Urothelium cell line (cell line): ENCODE results near the gene B9D1.
"Not testable (repeated sequence)": the region's sequence is repeated elsewhere in the genome, so short reads cannot be mapped to it uniquely, and the experiment has no call there.

Source experiments
- DNase-seq: peaks from one replicate; pipeline ENCODE4 v3.0.0; 2011; ENCODE audit warnings: low spot score, mixed read lengths
- FAIRE-seq: peaks from 2 replicates; lab custom pipeline; 2011; peaks lifted over from hg19 to GRCh38; lab: Jason Lieb, UNC

Gene B9D1

DNA sequence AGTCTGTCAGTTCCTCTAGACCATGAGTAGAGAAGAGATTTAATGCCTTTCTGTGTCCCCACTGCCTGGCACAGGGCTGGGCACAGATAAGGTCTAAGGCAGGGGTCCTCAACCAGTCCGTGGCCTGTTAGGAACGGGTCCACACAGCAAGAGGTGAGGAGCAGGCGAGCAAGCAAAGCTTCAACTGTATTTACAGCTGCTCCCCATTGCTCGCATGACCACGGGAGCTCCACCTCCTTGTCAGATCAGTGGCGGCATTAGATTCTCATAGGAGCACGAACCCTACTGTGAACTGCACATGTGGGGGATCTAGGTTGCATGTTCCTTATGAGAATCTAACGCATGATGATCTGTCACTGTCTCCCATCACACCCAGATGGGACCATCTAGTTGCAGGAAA lies 1.8 kb downstream of the B9D1 start:
- no peak for FAIRE-seq

DNA sequence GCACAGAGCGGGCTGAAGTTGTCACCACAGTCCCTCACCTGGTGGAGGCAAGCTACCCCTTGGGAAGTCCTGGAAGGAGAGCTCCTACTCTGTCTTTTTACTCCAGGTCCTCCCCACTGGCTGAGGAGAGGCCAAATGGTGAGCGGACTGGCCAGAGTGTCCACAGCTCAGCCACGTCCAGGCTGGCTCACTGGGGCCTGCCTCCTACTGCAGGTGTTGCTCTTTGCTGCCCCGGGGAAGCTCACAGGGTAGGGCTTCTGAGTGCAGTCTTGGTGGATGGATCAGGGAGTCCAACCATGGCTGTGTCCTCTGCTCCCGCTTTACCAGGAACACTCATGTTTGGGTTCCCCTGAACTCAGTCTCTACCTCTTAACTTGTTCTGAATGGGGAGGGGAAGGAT lies 2.7 kb downstream of the B9D1 start:
- no peak for FAIRE-seq
- no peak for DNase-seq

More for the DNA sequence above, 1.8 kb downstream of the B9D1 start:
- no peak for DNase-seq

DNA sequence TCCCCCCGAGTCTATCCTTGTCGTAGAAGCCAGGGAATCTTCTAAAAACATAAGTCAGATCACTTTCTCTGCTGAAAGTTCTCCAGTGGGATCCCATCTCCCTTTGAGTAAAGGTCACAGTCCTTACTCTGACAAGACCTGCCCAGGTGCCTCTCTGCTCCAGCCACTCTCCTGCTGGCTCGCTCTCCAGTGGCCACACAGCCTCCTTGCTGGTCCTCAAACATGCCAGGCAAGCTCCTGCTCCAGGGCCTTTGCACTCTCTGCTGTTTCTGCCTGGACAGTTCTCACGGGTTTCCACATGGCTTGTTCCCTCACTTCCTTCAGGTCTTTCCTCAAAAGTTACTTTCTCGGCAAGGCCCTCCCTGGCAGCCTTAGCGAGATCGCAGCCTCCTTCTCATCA lies 3.4 kb downstream of the B9D1 start:
- DNase-seq: no peak
- no peak for FAIRE-seq

DNA sequence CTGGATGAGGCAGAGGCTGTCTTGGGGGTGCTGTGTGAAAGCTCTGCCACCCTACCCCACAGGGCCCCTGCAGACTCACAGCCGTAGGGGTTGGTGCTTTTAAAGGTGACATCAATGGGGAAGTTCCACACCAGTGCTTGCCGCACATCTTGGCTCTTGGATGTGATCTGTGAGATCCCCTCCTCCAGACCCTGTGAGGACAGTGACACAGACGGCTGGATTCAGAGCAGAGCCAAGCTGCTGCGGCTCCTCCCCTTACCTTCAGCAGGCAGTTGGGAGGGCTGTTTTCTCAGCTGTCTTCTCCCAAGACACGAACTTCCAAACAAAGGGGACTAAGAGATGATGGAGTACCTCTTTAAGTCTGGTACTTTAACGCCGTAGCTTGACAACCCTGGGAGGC lies 4.8 kb downstream of the B9D1 start:
- FAIRE-seq: no peak
- DNase-seq: no peak

DNA sequence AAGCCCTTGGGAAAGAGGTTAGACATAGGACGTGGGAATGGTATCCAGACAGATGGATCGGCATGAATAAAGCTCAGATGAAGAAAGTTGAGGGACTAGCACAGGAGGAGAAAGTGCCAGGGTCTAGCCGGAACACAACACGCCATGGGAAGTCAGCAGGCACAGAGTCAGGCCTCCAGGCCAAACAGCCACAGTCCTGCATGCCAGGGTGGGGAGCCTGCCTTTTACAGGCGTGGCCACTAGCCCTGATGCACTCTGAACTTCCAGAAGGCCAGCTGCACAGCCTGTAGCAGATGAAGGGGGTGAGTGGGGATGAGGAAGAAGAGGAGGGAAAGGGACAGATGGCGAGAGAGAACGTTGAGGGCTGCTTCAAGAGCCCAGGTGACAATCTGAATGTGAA lies 5.2 kb downstream of the B9D1 start:
- no peak for DNase-seq
- FAIRE-seq: no peak

DNA sequence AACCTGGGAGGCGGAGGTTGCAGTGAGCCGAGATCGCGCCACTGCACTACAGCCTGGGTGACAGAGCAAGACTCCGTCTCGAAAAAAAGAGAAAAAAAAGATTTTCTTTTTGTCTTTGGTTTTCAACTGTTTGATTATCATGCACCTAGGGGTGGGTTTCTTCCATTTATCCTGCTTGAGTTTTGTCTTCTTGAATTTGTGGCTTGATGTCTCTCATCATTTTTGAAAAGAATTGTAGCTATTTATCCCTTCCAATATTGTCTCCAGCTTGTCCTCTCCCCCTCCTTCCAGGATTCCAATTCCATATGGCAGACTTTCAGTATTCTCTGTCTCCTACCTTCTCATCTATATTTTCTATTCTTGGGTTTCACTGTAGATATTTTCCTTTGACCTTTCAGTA lies 7.8 kb downstream of the B9D1 start:
- no peak for FAIRE-seq

DNA sequence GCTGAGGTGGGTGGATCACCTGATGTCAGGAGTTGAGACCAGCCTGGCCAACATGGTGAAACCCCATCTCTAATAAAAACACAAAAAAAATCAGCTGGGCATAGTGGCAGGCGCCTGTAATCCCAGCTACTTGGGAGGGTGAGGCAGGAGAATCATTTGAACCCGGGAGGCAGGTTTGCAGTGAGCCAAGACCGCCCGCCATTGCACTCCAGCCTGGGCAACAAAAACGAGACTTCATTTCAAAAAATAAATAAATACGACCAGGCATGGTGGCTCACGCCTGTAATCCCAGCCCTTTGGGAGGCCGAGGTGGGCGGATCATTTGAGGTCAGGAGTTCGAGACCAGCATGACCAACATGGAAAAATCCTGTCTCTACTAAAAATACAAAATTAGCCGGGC lies 9.1 kb downstream of the B9D1 start:
- FAIRE-seq, DNase-seq: not testable (repeated sequence)

More for the DNA sequence above, 7.8 kb downstream of the B9D1 start:
- no peak for DNase-seq

DNA sequence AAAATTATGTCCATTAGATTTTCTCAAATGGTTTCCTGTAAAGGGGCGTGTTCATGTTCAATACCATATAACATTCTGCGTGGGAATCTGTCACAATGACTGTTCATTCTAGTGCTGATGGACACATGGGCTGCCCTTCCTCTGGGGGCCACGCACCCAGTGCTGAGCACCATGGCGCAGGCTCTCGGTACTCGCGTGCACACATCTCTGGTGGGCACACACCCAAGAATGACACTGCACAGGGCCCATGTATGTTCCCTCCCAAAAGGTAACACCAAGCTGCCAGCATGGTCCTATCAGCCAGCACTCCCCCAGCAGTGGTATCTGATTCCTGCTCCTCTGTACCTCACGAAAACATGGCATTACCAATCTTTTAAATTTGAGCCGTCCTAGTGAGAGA lies 13.7 kb downstream of the B9D1 start:
- FAIRE-seq: no peak

DNA sequence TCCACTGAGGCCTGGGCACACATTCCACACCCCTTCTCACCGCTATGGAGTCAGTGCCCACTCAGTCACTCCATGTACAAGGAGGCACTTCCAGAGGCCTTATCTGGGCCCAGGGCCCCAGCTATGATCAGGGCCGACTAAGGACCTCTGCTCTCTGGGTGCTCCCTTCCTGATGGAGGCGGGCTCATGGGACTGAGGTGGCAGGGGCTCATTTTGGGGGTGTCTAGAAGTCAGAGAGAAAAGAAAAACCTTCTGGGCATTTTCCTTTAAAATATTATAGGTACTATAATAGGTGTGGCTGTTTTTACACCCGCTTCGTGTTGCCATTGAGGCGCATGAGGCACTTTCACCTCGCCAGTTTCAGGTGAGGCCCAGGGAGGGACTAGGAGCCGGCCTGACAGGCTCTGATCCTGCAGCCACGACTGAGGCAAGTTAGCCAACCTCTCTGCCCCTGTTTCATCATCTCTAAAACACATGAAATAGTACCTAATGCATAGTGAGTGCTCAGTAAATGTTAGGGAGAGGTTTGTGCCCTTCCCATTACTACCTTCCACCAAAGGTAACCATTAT lies 14.4 kb downstream of the B9D1 start:
- DNase-seq: no peak
- no peak for FAIRE-seq

More for the DNA sequence above, 13.7 kb downstream of the B9D1 start:
- DNase-seq: no peak

DNA sequence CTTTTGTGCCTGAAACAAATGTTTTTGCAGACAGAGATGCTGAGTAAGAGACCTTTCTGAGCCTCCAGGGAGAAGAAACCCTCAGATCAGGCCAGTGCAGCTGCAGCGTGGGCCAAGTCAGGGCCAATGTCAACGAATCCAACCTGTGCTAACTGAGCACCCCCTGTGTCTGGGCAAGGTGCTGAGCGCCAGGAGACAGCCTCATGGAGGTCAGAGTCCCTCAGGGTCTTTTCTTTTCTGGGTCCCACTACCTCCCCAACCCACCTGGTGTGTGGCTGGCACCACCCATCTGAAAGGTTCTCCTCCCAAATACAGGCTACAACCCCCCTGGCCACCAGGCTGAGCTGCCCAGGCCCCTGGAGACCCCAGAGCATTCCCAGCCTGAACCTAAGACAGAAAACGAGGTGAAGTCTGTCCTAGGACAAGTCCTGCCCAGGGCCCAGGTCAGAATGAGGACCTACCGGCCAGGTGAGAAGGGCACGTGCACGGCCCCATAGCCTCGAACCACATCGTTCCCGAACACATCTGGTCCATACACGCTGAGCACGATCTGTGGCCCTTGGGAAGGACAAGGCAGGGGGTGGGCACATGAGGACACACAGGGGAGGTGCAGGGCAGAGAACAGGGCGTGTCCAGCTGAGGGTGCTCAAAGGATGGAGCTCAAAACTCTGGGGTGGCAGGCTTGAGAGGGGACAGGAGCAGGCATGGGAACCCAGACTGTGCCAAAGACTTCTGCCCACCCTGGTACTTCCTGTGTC lies 15.0 kb downstream of the B9D1 start:
- no peak for DNase-seq
- FAIRE-seq: no peak

DNA sequence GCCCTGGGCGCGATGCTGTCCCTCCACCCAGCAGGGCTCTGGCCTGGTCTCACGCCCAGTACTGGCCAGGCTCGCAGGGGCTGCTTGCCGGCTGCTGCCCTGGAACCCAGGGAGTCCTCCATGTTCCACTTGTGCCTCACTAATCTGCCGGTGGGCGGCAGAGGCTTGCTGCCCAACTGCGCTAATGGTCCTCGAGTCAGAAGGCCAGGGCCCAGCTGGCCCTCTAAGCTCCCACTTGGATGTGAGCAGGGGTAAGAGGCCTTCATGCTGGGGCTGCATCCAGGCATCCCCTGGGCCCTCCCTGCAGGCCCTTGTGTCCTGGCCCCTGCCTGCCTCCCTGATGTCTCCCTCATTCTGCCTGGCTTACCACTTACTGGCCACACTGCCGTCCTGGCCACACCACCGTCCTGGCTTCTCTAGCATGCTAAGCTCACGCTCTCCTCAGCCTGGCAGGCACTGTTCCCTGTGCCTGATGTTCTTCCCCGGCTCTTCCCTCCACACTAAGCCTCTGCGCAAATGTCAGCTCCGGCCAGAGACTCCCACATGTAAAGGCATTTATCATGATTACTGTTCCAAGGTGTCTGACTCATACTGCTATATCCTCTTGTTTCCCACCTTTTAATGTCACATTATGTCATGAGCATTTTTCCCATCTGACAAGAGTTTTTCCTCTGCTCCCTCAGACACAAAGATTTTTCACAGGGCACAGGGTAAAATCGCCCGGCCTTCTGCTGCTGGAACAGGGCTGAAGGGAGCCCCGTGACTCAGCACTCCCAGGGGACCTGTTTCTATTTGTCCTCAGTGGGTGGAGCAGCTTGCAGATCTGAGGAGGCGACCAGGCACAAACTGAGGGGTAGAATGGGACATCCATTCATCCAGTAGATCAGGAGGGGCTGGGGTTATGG lies 15.9 kb downstream of the B9D1 start:
- DNase-seq: peak; percentile 80
- peak; percentile 72 for FAIRE-seq

DNA sequence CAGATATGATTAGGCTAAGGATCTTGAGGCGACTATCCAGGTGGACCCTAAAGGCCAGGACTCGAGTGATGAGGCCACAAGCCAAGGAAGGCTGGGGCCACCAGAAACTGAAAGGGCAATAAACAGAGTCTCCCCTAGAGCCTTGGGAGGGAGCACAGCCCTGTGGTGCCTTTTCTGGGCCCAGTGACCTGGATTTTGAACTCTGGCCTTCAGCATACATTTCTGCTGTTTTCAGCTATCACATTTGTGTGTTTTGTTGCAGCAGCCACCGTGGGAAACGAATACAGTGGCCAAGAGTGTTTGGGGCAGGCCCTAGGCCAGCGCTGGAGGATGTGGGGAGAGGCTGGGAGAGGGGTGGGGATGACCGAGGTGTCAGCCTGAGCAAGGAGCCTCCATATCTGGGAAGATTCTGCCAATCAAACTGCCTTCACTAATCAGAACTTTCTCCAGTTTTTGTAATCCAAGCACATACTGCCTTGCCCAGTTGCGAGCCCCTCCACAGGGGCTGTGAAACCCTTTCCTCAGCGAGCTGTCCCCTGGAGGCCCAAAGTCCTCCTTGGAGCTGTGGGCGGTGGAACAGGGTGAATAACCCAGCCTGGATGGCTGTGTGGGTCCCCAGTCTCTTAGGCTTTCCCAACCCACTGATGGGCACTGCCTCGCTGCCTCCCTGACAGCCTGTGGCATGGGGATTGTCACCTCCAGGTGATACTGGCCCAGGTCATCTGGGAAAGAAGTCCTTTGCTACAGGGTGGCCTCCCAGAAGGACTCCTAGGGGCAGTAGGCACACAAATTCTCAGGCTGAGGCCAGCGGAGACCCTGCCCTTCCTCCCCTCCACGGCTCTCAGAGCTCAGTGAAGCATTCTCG lies 16.8 kb downstream of the B9D1 start:
- FAIRE-seq (no peak), DNase-seq (no peak)

DNA sequence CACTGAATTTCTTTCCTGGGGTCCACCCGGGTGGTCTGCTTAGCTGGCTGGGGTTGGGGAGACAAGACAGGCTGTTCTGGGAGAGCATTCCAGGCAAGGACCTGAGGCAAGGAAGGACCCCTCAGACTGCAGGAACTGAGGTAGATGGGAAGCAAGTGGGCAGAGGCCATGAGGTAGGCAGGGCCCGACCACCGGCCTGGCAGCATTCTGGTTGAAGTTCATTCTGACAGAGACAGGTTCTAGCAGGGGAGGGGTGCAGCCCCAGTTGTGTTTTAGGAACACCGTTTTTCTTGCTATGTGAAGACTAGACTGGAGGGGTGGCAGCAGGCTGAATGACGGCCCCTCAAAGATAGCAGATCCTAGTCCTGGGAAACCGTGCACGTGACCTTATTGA lies 17.5 kb downstream of the B9D1 start:
- FAIRE-seq (no peak), DNase-seq (no peak)

DNA sequence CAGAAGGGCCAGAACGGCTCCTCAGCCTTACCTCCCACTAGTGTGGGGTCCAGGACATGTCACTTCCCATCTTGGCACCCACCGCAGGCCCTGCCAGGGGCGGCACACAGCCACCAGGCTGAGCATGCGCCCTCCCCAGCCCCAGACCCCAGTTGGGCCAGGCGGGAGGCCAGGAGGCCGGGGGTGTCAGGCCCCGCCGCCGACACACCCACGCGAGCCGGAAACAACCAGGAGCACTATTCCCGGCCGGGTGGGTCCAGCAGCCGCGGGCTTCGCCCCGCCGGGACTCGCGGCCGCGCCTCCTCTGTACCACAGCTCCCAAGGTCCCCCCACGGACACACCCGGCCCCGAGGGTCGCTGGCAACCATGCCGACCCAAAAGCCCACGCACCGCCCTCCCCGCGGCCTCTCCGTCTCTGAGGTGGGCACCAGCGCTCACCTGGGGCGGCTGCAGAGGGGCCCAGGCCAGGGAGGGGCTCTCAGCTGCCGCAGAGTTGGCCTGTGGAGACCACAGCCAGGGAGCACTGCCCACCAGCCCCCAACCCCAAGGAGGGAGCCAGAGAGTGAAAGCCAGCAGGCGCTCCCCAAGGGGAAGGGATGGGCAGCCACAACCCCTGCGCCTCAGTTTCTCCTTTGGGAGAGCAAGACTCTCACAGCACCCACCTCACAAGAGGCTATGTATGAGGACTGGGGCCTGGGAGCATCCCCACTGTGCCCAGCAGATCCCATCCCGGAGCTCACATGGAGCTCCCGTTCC lies 18.0 kb downstream of the B9D1 start:
- DNase-seq (no peak), FAIRE-seq (no peak)

DNA sequence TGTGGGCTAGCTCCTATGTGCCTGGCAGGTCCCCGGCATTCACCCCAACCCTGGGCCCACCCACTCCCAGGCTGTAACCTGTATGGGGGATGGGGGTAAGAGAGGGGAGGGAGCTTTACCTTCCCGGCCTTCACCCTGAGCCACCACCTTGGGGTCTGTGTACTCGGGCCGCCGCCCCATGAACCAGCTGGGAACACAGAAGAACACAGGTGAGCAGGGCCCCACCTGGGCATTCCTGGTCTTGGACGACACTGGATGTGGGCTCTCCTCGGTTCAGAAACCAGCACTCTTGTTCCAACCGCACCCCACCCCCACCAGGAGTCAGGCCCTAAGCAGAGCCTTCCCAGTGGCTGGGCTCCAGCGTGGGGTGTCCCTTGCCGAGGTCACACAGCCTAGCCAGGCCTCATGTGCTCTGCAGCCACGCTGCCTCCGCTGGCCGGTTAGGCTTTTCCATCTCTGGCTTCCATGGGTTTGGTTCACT lies 18.8 kb downstream of the B9D1 start:
- DNase-seq (no peak), FAIRE-seq (no peak)

DNA sequence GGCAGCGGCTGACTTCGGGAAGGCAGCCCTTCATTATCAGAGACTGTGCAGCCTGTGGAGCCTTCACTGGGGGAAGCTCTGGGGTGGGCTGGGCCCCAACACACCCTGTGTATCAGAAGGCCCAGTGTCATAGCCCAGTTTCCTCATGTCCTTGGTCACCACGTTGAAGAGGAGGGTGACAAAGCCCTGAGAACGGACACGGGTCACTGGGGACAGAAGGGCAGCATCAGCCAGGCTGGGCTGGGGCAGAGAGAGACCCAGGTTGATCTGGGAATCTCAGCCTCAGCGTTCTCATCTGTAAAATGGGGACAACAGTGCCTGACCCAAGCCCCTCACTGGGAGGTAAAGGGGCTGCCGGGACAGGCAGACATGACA lies 19.3 kb downstream of the B9D1 start:
- FAIRE-seq (no peak), DNase-seq (no peak)

DNA sequence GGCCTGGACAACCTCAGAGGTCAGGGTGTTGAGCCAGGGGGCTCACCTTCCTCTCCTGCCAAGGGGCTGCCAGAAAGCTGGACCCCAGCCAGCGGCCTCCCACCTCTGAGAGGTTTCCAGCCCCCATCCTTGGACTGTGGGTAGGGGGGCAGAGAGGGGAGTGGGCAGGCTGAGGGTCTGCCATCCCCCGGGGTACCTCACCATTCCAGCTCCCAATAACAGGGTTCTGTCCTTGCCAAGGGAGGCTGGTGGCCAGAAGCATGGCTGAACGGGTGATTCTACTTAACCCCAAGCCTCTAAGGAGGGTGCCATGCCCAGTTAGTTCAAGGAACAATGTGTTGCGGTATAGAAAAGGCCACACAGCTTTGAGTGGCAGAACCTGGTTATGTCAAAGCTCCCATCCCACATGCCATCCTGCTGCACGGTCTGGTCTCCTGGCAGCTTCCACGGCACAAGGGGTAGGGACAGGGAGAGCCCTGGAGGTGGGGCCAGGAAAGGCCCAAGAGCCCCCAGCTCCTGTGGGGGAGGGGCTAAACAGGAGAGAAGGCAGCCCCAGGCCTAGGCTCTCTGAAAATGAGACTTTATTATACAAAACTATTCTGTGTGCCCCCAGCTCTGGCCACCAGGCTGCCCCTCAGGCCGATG lies 19.8 kb downstream of the B9D1 start:
- FAIRE-seq (no peak), DNase-seq (no peak)

DNA sequence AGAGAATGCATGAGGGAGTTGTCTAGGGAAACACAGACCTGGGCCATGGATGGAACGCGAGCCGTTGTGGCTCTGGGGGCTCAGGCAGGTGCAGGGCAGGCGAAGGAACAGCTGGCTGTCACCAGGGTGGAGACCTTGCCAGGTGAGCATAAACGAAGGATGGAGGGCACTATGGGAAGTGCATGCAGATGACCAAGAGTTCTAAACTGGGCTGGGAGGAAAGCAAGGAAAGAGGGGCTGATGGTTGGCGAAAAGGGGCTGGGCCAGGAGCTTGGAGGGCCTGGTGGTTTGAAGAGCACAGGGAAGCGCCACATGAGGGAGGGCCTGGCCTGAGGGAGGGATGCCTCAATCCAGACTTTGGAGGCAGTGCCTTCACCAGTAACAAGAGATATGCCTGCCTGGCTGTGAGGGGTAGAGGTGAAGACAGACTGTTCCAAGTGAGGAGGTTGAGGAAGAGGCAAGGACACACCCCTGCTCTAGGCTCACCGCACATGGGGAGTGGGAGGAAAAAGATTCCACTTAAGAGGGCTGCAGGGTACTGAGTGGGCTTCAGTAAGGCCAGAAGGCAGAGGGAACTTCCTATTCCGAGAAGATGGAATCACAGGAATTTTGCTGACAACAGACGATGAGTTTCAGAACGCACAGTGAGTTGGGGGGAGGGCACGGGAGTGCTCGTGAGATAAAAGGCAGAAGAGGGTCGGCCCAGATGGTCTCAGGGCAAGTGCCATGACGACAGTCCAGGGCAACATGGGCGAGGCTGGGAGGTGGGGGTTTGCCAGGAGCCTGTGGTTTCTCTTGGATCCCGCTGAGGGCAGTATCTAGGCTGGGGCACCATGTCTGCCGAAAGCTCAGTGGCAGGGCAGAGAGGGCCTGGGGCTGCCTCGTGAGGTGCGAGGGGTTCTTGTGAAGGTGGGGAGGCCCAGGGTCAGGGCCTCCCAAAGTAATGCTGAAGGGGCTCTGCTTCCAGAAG lies 20.6 kb downstream of the B9D1 start:
- FAIRE-seq: no peak
- no peak for DNase-seq
